Measurements from ENCODE around the gene ANGPTL5.

Gene ANGPTL5

DNA sequence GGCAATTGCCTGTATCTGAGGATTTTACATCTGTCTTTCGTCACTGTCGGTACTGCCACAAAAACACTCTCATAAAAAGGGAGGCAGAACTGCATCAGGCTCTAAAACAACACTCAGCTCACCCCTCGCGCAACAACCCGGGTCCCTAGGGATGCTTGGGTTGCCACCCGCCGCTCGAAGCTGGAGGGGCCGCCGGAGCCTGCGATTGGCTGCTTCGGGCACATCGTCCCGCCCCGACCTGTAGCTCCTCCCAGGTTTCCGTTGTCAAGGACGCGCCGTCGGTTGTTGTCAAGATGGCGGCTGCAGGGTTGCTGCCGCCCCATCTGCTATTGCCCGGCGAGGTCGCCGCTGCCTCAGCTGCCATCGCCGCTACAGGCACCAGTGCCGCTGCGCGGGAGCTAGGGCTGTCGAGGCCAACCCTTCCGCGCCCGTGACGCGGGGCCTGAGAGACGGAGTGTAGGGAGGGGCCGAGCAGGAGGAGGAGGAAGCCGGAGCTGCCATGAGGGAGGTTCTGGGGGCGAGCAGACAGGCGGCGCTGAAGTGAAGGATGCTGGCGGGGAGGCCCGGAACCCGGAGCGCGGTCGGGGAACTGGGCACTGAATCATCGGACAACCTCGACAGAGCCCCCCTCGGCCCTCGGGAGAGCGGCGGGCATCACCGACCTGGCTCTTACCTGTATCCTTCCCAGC lies 1.4 kb downstream of the ANGPTL5 start, which contains the start of gene CEP126:
TSS of gene CEP126 (plus strand) at position 273 of the 689 bp plus-strand sequence. CDS start at position 548, 275 bp downstream.
- TF ChIP-seq ZNF274 (IDR thresholded peaks at IDR 0.05; ENCODE audit: low read depth, low read length): no peak
- H3K4me3 ChIP-seq (ENCODE audit: low read length): peak within 1 kb of the TSS; percentile 44; the same call in 1 of the 2 replicates

DNA sequence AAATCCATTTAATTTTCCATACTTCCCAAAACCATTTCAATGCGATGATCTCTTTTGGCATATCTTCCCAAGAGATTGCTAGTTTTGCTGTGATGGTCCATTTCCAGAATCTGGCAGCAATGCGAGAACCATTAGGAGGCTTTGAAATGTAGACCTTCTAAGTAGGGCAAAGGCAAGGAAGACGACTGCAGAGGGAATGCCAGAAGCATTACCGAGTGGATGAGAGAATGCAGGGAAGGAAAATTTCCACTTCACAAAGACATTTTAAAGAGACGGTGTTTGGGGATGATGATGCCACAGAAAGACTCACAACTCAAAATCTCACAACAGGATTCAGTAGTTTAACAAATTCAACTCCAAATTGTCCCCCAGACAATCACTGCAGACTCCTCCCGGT lies 2.0 kb downstream of the ANGPTL5 start:
- peak overlapping the region; percentile 27; the same call in 1 of the 2 replicates for H3K4me3 ChIP-seq (ENCODE audit: low read length)
- no peak for TF ChIP-seq ZNF274 (IDR thresholded peaks at IDR 0.05; ENCODE audit: low read depth, low read length)

DNA sequence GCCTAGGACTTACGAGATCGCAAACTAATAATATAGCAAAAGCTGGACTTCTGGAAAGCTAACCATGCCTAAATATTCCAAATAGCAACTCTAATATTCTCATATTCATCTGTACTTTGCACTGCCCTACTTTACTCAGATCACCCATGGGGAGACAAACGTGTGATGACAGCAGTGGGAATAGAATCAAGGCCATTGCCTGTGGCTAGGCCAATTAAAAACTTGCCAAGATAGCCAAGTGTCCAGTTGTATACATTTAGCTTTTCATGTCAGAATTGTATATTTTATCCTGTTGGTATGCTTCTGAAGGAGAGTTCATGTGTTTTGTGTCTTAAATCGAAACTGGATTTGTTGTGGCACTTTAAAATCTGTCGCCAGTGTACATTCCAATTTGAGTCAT lies 2.7 kb downstream of the ANGPTL5 start:
- no peak for TF ChIP-seq ZNF274 (IDR thresholded peaks at IDR 0.05; ENCODE audit: low read depth, low read length)

DNA sequence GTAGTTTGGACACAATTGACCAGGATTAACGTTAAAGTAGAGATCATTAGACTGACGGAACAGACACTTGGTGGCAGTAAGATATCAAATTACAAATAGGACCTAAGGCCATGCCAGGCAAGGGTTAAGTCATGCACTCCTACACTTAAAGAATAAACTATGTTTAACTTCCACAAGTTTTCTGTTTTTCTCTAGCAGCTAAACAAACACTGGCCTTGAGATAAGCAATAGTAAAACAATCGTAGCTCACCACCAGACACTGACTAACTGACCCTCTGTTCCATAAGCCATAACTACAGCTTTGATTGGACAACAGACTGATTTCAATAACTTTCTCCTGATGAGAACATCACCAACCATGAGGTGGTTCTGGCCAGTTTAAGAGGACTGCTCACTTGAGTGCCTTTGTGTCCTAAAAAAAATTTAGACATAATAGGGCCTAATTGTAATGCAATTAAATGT lies 3.5 kb downstream of the ANGPTL5 start:
- no peak for TF ChIP-seq ZNF274 (IDR thresholded peaks at IDR 0.05; ENCODE audit: low read depth, low read length)
- no peak overlapping the region for H3K4me3 ChIP-seq (ENCODE audit: low read length)

More for the DNA sequence above, 2.7 kb downstream of the ANGPTL5 start:
- no peak overlapping the region for H3K4me3 ChIP-seq (ENCODE audit: low read length)

DNA sequence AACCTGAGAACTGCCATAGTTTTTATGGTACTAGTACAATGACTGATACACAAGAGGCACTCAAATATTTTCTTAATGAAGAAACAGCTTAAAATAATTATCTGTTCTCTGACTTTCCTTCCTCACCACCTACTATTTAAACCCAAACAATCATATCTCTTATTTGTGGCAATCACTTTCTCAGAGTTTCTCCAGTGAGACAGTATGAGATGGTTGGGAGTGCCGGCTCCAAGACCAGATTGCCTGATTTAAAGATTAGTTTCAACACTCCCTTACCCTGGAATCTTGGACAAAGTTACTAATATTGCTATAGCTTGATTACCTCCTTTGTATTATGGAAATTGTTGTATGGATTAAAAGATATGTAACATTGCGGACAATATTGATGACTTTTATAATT lies 7.2 kb downstream of the ANGPTL5 start:
- no peak for TF ChIP-seq ZNF274 (IDR thresholded peaks at IDR 0.05; ENCODE audit: low read depth, low read length)
- H3K4me3 ChIP-seq (ENCODE audit: low read length): no peak overlapping the region

DNA sequence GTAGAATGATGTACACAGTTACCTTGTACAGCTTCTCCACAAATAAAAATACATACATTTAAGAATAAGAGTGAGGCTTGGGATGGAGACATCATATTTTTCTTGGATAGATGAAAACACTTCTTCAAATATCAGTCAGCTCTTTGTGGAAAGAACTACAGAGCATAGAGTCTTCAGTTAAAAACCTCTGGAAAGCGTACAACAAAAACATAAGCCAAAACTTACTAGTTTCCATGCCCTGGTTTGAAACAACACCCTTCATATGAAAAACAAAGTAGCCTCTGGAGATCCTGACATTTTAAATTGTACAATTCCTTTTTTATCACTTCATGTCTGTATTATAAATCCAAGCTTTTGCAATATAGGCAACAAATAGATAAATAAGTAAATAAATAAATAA lies 8.5 kb downstream of the ANGPTL5 start:
- no peak for TF ChIP-seq ZNF274 (IDR thresholded peaks at IDR 0.05; ENCODE audit: low read depth, low read length)
- H3K4me3 ChIP-seq (ENCODE audit: low read length): no peak overlapping the region

DNA sequence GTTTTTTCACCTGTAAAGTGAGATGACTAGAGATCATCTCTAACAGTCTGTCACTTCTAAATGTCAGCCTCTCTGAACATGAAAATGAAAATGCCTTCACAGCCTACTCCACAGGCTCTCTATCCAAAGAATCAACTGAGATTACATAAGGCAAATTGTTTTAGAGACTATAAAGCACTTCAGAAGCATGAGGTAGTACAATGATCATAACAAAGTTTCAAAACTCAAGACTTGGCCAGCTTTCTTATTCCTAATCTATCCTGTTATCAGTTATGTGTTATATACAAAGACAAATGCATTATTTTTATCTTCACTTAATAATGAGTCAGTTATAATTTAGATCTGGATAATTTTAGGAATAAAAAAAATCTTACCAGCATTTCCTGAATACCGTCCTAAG lies 21.8 kb downstream of the ANGPTL5 start:
- no peak for TF ChIP-seq ZNF274 (IDR thresholded peaks at IDR 0.05; ENCODE audit: low read depth, low read length)
- no peak overlapping the region for H3K4me3 ChIP-seq (ENCODE audit: low read length)

DNA sequence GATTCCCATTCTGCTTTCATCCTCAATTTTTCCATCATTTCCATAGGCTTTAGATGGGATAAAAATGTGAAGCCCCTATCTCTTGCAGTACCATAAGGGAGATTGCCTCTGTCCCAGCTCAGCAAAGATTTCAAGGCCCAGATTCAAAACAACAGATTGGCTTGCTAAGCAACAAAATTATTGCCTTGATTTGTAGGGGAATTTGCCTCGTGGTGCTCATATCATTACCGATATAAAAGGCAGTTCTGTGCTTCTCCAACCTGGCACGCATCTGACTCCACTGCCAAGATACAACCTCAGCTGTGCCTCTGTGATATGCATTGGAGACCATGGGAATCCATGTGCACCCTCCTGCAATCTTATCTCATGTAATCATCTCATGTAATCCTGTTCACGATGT lies 26.6 kb downstream of the ANGPTL5 start:
- H3K4me3 ChIP-seq (ENCODE audit: low read length): no peak overlapping the region
- TF ChIP-seq ZNF274 (IDR thresholded peaks at IDR 0.05; ENCODE audit: low read depth, low read length): no peak

DNA sequence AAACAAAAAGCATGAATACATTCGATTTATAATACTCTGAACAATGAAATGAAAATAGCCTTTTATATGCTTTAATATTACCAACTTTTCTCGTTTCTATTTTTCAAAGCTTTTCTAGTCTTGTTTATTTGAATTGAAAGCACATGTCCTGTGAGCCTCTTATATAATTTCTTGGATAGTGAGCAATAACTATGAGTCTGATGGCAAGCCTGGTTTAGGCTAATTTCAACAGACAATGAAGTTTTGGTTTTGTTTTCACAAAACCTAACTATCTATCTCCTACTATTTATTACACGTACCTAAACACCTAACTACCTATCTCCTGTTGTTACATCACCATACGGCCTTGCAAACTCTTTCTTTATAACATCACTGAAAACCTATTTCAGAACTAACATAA lies 30.7 kb downstream of the ANGPTL5 start:
- H3K4me3 ChIP-seq (ENCODE audit: low read length): no peak overlapping the region
- TF ChIP-seq ZNF274 (IDR thresholded peaks at IDR 0.05; ENCODE audit: low read depth, low read length): no peak

DNA sequence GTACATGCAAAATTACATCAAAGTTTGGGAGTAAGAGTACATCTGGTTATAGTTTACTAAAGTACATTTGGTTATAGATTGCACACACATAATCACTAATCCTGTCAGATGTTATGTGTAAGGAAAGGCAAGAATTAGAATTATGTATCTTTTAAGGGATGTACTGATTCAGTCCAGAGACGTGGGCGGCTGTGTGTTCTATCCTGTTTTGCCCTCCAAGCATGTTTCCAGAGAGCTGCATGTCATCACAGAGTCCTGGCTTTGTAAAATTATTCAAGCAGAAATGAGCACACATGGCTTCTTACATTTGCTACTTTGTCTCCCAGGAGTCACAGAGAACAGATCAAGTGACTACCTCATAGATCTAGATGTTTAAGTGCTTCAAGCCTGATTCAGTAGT lies 34.7 kb downstream of the ANGPTL5 start:
- TF ChIP-seq ZNF274 (IDR thresholded peaks at IDR 0.05; ENCODE audit: low read depth, low read length): no peak
- no peak overlapping the region for H3K4me3 ChIP-seq (ENCODE audit: low read length)

DNA sequence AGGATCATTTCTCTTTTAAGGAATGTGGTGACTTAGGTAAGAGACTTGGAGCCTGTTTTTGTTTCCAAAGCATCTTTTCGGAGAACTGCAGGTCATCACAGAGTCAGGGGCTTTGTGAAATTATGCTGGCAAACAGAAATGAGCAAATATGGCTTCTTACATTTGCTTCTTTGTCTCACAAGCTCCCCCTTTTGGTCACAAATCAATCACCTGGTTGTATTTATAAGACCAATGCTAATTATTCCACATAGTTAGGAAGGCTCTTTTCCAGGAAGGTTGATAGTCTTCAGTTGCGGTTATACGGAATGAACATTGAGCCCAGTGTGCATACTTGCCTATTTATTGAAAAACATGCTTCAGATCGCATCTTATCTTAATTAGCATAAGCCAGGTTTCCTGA lies 36.1 kb downstream of the ANGPTL5 start:
- TF ChIP-seq ZNF274 (IDR thresholded peaks at IDR 0.05; ENCODE audit: low read depth, low read length): no peak
- H3K4me3 ChIP-seq (ENCODE audit: low read length): no peak overlapping the region

DNA sequence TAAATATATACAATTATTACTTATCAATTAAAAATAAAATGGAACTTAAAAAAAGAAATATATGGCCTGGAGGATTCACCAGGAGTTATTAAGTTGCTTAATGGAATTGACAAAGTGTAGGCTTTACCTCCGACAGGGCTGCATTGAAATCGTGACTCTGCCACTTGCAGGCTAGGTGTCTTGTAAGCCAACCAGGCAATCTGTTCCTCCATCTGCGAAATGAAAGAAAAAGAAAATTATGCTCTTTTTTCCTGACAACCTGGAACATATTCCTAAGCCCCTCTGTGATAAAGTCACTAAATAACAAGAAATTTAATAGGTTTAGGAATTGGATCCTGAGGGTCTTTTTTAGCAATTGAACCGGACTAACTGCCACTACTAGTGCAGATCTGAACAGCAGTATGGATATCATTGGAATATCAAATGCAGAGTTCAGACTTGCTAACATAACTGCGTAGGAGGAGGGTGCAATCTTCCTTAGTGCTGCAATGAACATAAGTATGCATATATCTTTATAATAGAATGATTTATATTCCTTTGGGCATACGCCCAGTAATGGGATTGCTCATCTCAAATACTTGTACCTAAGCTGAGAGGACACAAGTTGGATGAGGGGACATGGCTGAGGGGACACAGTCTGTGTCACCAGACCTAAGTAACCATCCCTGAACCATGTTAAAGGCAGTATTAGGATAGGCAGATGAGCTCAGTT lies 44.0 kb downstream of the ANGPTL5 start:
- TF ChIP-seq ZNF274 (IDR thresholded peaks at IDR 0.05; ENCODE audit: low read depth, low read length): no peak
- no peak overlapping the region for H3K4me3 ChIP-seq (ENCODE audit: low read length)

DNA sequence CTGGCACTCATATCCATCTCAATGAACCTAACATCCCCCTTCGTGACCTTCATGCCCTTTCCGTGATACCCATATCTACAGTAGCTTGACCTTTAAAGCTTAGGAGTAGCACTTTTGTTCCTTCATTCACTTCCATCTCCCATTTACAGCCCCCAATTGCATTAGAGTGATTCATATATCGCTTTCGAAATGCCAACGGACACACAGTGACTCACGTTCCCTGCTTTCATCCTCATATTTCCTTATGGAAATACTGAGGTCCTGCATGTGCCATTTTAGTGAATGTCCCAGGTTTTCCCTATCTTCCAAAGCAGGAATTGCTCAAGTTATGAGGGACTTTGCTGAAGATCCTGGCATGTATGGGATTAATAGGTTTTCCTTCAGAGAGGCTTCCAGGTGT lies 45.8 kb downstream of the ANGPTL5 start:
- no peak for TF ChIP-seq ZNF274 (IDR thresholded peaks at IDR 0.05; ENCODE audit: low read depth, low read length)
- H3K4me3 ChIP-seq (ENCODE audit: low read length): no peak overlapping the region

DNA sequence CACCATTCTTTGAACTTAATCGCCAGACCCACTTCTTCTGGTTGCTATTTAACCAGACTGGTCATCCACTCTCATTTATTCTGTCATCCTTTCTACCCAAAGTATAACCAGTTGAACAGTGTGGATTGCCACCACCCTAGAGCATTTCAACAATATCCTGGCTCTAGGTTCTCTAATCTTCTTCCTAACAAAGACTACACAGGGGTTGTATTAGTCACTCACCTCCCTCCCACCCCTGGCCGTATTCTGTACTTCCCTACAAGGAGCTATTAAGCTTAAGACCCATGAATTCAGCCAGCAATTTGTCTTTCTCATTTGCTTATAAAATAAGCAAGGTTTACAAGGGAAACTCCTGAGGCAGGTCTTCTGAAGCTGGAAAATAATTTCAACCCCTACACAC lies 48.4 kb downstream of the ANGPTL5 start:
- no peak overlapping the region for H3K4me3 ChIP-seq (ENCODE audit: low read length)
- no peak for TF ChIP-seq ZNF274 (IDR thresholded peaks at IDR 0.05; ENCODE audit: low read depth, low read length)
